Measurements from ENCODE around the gene C2. TPM values are rescaled to one million over a fixed set of nuclear protein-coding genes. Genes with fewer than 3 reads are reported as not detected.

The C2 gene
- total and polyA plus RNA-seq, 3 experiments from 2014 or later: 0.70 to 0.73 TPM; not detected in 1

DNA sequence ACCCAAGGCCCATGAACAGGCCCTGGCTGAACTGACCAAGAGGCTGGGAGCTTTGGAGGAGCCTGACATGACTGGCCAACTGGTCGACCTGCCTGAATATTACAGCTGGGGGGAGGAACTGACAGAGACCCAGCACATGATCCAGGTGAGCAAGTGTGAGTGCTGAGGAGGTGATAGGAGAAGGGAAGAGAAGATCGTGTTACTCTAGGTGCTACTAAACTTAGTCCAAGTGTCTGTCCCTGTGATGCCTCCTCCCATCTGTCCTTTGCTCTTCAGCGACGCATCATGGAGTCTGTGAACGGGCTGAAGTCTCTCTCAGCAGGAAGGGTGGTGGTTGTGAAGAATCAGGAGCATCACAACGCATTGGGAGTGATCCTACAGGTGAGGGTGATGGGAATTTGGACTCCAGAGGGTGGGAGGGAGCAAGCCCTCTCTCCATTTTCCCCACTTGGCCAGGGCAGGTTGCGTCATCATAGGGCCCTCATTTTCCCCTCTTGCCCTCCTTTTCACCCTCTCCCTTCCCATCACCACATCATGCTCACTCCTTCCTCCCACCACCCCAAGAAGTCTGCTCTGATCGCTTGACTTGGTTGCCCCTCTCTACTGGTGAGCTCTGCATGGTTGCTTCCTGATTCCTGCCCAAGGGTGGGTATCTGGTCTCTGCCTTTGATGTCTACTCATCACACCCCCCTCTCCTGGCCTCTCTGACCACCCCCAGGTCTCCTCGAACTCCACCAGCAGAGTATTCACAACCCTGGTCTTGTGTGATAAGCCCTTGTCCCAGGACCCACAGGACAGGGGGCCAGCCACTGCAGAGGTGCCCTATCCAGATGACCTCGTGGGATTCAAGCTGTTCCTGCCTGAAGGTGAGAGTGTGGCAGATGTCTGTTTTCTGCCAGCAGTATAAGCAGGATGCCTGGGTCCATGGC, 39.7 kb downstream of the C2 start:
- Mint-ChIP-seq H3K4me1 (peaks cover 19 to 29% (median 26%) of the 10 kb centered on the region in 3 donors), H3K4me3 (peak overlapping the region in 1 of 7 donors; percentile 40), H3K27me3 (peaks cover 0 to 8% of the 10 kb centered on the region in 2 donors), H3K27ac (peak overlapping the region in 6 of 8 donors; percentile 66 to 100 (median 72)), H3K9me3 (no peaks in the 10 kb centered on the region), H3K36me3 (peaks cover 0 to 89% (median 17%) of the 10 kb centered on the region in 3 donors)
- Histone ChIP-seq H3K4me3 (ENCODE audit: low read length) (no peak overlapping the region), H3K9me3 (ENCODE audit: low read length) (no peaks in the 10 kb centered on the region), H3K36me3 (ENCODE audit: insufficient read depth, low read length) (peaks cover 62% of the 10 kb centered on the region), H3K27me3 (ENCODE audit: insufficient read depth, low read length, poor library complexity, severe bottlenecking) (no peaks in the 10 kb centered on the region), H3K4me1 (ENCODE audit: insufficient read depth, low read length) (peaks cover 18% of the 10 kb centered on the region), H3K27ac (ENCODE audit: low read depth, low read length) (no peak overlapping the region)
- DNase-seq: no peak
- ChIA-PET CTCF (interaction anchor here (1.1 kb wide), 1 partner anchor 15 kb away, joined by 3 read pairs; no protein-coding TSS in a partner anchor), POLR2A (no interaction called here)

DNA sequence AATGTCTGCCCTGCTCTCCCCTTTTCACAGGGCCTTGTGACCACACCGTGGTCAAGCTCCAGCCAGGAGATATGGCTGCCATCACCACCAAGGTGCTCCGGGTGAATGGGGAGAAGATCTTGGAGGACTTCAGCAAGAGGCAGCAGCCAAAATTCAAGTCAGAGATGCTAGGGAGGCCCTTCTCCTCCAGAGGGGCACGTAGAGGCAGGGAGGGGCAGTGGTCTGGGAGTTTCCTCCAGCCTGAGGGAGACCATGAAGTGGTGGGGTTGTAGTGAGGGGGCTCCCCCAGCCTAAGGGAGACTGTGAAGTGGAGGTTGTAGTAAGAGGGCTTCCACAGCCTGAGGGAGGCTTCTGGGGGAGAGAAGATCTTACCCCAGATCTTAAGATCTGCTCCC, 40.4 kb downstream of the C2 start:
- H3K27ac ChIP-seq (ENCODE audit: low read depth, low read length): no peak overlapping the region
- no peaks in the 10 kb centered on the region for H3K27me3 ChIP-seq (ENCODE audit: insufficient read depth, low read length, poor library complexity, severe bottlenecking)
- Mint-ChIP-seq H3K36me3 (peaks cover 0 to 87% (median 14%) of the 10 kb centered on the region in 3 donors), H3K4me3 (peak overlapping the region in 1 of 7 donors; percentile 37), H3K27ac (peak overlapping the region in 7 of 8 donors; percentile 23 to 100 (median 50)), H3K4me1 (peaks cover 24 to 35% (median 32%) of the 10 kb centered on the region in 3 donors), H3K9me3 (no peaks in the 10 kb centered on the region), H3K27me3 (peaks cover 0 to 10% of the 10 kb centered on the region in 2 donors)
- H3K9me3 ChIP-seq (ENCODE audit: low read length): no peaks in the 10 kb centered on the region
- H3K4me3 ChIP-seq (ENCODE audit: low read length): no peak overlapping the region
- H3K36me3 ChIP-seq (ENCODE audit: insufficient read depth, low read length): peaks cover 55% of the 10 kb centered on the region
- H3K4me1 ChIP-seq (ENCODE audit: insufficient read depth, low read length): peaks cover 23% of the 10 kb centered on the region
- ChIA-PET CTCF (no interaction called here), POLR2A (interaction anchor here (0.6 to 6.3 kb wide), 2 partner anchors 10 to 222 kb away, joined by 3 to 71 read pairs; partner anchors contain the start of genes NELFE and SKIC2)
- no peak for DNase-seq

DNA sequence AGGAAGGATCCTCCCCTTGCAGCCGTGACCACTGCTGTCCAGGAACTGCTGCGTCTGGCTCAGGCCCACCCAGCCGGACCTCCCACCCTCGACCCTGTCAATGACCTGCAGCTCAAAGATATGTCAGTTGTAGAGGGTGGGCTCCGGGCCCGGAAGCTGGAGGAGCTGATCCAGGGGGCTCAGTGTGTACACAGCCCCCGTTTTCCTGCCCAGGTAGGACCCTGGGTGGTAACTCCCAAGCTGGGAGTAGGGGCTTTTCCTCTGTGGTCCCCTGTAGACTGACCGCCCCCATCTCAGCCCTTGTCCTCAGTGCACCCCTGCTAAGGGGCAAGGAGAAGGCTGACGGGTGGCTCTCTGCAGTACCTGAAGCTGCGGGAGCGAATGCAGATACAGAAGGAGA, 40.8 kb downstream of the C2 start:
- POLR2A ChIA-PET: interaction anchor here (0.6 to 6.3 kb wide), 2 partner anchors 10 to 223 kb away, joined by 3 to 71 read pairs; partner anchors contain the start of genes NELFE and SKIC2

DNA sequence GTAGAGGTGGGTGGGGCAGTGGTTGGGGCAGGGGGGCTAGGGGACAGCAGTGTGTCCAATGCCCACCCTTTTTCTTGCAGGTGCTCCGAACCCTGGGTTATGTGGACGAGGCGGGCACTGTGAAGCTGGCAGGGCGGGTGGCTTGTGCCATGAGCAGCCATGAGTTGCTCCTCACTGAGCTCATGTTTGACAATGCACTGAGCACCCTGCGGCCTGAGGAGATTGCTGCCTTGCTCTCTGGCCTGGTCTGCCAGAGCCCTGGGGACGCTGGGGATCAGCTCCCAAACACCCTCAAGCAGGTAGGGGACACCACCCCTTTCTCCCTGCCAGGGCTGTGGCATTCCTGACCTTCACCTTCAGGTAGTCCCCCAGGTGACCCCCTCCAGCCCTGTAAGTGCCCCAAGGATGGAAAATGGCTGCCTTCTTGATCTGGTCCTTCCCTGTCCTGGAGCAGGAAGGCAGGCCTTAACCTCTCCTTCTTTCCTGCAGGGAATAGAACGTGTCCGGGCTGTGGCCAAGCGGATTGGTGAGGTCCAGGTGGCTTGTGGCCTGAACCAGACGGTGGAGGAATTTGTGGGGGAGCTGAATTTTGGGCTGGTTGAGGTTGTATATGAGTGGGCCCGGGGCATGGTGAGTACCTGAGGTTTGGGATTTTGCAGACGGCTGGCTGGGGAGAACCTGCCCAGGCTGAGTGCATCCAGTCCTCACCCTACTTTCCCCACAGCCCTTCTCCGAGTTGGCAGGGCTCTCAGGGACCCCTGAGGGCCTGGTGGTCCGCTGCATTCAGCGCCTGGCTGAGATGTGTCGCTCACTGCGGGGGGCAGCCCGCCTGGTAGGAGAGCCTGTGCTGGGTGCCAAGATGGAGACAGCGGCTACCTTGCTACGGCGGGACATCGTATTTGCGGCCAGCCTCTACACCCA, 41.5 kb downstream of the C2 start:
- CTCF ChIA-PET: no interaction called here
- peaks cover 30% of the 10 kb centered on the region for H3K4me1 ChIP-seq (ENCODE audit: insufficient read depth, low read length)
- POLR2A ChIA-PET: interaction anchor here (6.3 kb wide), 1 partner anchor 11 kb away, joined by 71 read pairs; the partner anchor contains the start of genes NELFE and SKIC2
- Mint-ChIP-seq H3K9me3 (no peaks in the 10 kb centered on the region), H3K27ac (peak overlapping the region; percentile 44 to 100 (median 100)), H3K27me3 (peaks cover 0 to 10% of the 10 kb centered on the region in 2 donors), H3K4me3 (peak overlapping the region in 3 of 7 donors; percentile 57 to 98 (median 87)), H3K36me3 (peaks cover 0 to 78% (median 11%) of the 10 kb centered on the region in 3 donors), H3K4me1 (peaks cover 30 to 45% (median 43%) of the 10 kb centered on the region in 3 donors)
- H3K27ac ChIP-seq (ENCODE audit: low read depth, low read length): peak overlapping the region; percentile 100
- H3K4me3 ChIP-seq (ENCODE audit: low read length): no peak overlapping the region
- peak in 1 of 5 donors; percentile 44 for DNase-seq
- H3K36me3 ChIP-seq (ENCODE audit: insufficient read depth, low read length): peaks cover 49% of the 10 kb centered on the region
- no peaks in the 10 kb centered on the region for H3K9me3 ChIP-seq (ENCODE audit: low read length)
- H3K27me3 ChIP-seq (ENCODE audit: insufficient read depth, low read length, poor library complexity, severe bottlenecking): no peaks in the 10 kb centered on the region

More for the DNA sequence above, 40.8 kb downstream of the C2 start:
- H3K36me3 Mint-ChIP-seq: peaks cover 0 to 85% (median 12%) of the 10 kb centered on the region in 3 donors
- H3K9me3 Mint-ChIP-seq: no peaks in the 10 kb centered on the region
- H3K4me1 Mint-ChIP-seq: peaks cover 28 to 39% (median 36%) of the 10 kb centered on the region in 3 donors
- peaks cover 52% of the 10 kb centered on the region for H3K36me3 ChIP-seq (ENCODE audit: insufficient read depth, low read length)
- no peak overlapping the region for H3K4me3 ChIP-seq (ENCODE audit: low read length)
- peaks cover 27% of the 10 kb centered on the region for H3K4me1 ChIP-seq (ENCODE audit: insufficient read depth, low read length)
- no peaks in the 10 kb centered on the region for H3K9me3 ChIP-seq (ENCODE audit: low read length)
- H3K27ac ChIP-seq (ENCODE audit: low read depth, low read length): no peak overlapping the region
- peaks cover 0 to 10% of the 10 kb centered on the region in 2 donors for H3K27me3 Mint-ChIP-seq
- H3K27me3 ChIP-seq (ENCODE audit: insufficient read depth, low read length, poor library complexity, severe bottlenecking): no peaks in the 10 kb centered on the region
- DNase-seq: no peak
- no peak overlapping the region for H3K4me3 Mint-ChIP-seq
- CTCF ChIA-PET: no interaction called here
- peak overlapping the region in 2 of 8 donors; percentile 100 for H3K27ac Mint-ChIP-seq

DNA sequence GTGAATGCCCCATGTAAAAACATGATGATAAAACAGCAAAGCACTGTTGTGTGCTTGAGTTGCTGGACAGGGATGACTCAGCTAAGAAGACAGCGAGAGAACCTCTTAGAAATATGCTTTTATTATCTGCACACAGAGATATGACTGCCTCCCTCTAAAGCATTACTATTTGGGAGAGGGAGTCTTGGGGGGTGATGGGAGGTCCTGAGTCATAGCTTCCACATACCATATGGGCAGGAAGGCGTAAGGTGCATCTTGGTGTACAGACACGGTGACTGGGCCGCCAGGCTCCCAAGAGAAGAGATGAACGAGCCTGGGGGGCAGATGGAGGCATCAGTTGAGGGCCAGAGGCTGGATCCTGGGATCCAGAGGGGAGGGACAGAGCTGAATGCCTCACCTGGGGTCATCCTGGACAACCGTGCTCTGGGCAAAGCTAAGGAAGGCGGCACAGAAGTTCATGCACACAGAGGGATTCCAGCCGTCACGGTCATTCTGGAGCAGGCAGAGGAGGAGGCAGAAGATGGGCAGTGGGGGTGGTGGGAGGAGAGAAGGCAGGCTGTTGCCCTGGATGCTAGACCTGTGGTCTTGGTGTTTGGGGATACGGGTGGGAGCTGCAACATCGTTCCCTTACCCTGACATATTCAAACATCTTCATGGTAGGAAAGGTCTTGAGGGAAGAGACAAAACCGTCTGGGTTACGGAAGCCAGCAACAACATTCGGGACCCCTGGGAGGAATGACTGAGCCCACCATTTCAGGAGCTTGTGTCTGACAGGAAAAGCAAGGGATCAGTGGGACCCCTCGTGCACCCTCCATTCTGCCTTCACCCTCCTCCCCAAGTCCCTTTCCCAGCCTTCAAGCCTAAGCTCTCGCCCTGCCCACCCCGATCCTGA, 42.4 kb downstream of the C2 start:
- Mint-ChIP-seq H3K36me3 (peaks cover 0 to 71% (median 11%) of the 10 kb centered on the region in 3 donors), H3K4me1 (peaks cover 32 to 49% (median 43%) of the 10 kb centered on the region in 3 donors), H3K27ac (peak overlapping the region; percentile 92 to 100 (median 100)), H3K4me3 (peak overlapping the region; percentile 34 to 99 (median 87)), H3K27me3 (peaks cover 0 to 10% of the 10 kb centered on the region in 2 donors), H3K9me3 (no peaks in the 10 kb centered on the region)
- ChIA-PET CTCF (interaction anchor here (0.8 to 1.9 kb wide), 2 partner anchors 11 to 17 kb away, joined by 4 to 8 read pairs; partner anchors contain the start of gene SKIC2), POLR2A (interaction anchor here (2.0 to 6.3 kb wide), 2 partner anchors 12 to 72 kb away, joined by 6 to 71 read pairs; partner anchors contain the start of genes EHMT2, NELFE and SKIC2)
- peaks cover 42% of the 10 kb centered on the region for H3K36me3 ChIP-seq (ENCODE audit: insufficient read depth, low read length)
- H3K4me1 ChIP-seq (ENCODE audit: insufficient read depth, low read length): peaks cover 30% of the 10 kb centered on the region
- H3K27me3 ChIP-seq (ENCODE audit: insufficient read depth, low read length, poor library complexity, severe bottlenecking): no peaks in the 10 kb centered on the region
- peak in 1 of 5 donors; percentile 46 for DNase-seq
- peak overlapping the region; percentile 100 for H3K27ac ChIP-seq (ENCODE audit: low read depth, low read length)
- no peaks in the 10 kb centered on the region for H3K9me3 ChIP-seq (ENCODE audit: low read length)
- H3K4me3 ChIP-seq (ENCODE audit: low read length): no peak overlapping the region

DNA sequence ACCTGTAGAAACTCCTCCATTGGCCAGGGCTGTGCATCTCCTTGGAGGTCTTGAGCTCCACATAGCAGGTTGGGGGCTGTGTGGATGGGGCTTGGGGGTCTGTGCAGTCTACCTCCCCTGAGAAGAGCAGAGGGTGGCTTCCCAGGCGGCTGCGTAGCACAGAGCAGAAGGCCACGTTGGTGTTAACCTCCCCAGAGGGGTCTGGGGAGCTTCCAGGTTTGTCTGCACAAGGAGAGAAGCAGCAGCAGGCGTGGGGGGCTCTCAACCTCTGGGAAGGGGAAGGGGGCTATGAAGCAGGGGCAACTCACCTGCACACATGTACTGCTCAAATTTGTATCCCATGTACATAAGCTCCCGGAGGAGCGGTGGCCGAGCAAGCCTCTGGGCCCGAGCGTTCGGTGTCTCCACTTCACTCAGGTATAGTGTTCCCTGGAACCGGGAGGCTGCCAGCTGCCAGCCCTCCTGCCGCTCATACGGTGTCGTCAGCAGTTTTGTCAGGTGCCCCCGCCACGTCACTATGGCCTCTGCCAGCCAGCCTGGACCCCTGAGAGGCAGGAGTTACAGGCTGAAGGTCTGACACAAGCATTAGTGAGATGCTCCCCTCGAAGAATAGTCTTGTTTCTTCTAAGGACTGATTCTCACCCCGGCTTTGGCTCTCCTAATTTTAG, 43.2 kb downstream of the C2 start:
- Histone ChIP-seq H3K27ac (ENCODE audit: low read depth, low read length) (peak overlapping the region; percentile 100), H3K4me3 (ENCODE audit: low read length) (no peak overlapping the region), H3K27me3 (ENCODE audit: insufficient read depth, low read length, poor library complexity, severe bottlenecking) (no peaks in the 10 kb centered on the region), H3K36me3 (ENCODE audit: insufficient read depth, low read length) (peaks cover 34% of the 10 kb centered on the region), H3K9me3 (ENCODE audit: low read length) (no peaks in the 10 kb centered on the region), H3K4me1 (ENCODE audit: insufficient read depth, low read length) (peaks cover 30% of the 10 kb centered on the region)
- Mint-ChIP-seq H3K4me3 (peak overlapping the region; percentile 87 to 99 (median 98)), H3K4me1 (peaks cover 32 to 49% (median 43%) of the 10 kb centered on the region in 3 donors), H3K27me3 (peaks cover 0 to 10% of the 10 kb centered on the region in 2 donors), H3K36me3 (peaks cover 0 to 65% (median 9%) of the 10 kb centered on the region in 3 donors), H3K27ac (peak overlapping the region; percentile 100), H3K9me3 (no peaks in the 10 kb centered on the region)
- ChIA-PET CTCF (interaction anchor here (0.8 to 1.9 kb wide), 3 partner anchors 11 to 18 kb away, joined by 3 to 8 read pairs (median 4); partner anchors contain the start of gene SKIC2), POLR2A (interaction anchor here (1.8 to 6.3 kb wide), 3 partner anchors 13 to 268 kb away, joined by 6 to 71 read pairs (median 7); partner anchors contain the start of genes ABHD16A, EHMT2, NELFE and SKIC2)
- peak in 1 of 5 donors; percentile 52 for DNase-seq
